GM19328 (cell line): ENCODE results near the gene ANKRD44.

Experiments used
- ATAC-seq: cut with Tn5 transposase; IDR thresholded peaks from one replicate; pipeline ENCODE4 v1.9.1; 2021; ENCODE audit warnings: mild to moderate bottlenecking, moderate library complexity; ENCODE audit not compliant: unreplicated experiment

The ANKRD44 gene

DNA sequence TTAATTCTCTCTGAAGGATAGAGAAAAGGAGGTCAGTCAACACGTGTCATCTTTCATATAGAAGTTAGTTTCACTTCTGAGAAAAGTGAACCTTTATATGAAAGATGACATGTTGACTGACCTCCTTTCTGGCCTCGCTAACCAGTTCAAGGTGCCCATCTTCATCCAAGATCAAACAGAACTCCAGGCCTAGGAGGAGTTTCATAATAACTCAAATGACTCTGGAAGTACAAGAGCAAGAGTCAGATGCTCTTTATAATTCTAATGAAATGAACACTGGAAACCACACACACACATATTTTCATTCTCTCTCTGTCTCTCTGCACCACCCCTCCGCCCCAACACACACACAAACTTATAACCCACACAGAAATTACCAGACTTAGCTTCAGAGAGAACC lies 16.3 kb downstream of the ANKRD44 start:
- ATAC-seq, result no peak

DNA sequence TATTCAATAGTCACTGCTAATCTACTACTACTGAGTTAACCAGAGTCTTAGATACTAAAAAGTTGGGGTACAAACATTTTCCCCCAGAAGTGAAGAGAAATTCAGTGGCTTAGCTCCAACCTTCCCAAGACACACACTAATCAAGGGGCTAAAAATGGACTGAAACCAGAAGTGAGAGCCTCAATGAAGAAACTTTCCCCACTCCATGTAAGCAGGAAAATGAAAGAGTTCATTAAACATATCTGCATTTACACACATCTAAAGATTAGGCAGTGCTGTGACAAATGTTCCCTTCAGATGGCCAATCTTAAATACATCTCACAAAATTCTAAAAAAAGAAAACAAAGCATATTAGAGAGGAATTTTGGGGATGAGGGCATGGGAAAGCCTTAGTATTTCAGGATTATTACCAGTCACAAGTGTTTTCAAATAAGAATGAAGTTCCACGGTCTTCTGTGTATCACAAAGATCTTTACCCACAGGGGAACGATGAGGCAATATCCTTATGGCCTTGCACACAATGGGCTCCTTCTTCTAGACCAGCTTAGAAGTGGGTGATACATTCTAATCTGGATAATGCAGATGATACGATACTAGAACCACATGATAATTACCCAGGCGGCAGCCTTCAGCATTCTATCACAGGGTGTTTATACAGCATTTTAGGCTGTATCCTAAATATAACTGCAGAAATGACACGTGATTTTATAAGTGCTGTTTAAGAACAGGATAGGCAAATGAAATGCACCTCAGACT lies 17.1 kb downstream of the ANKRD44 start:
- no peak for ATAC-seq

DNA sequence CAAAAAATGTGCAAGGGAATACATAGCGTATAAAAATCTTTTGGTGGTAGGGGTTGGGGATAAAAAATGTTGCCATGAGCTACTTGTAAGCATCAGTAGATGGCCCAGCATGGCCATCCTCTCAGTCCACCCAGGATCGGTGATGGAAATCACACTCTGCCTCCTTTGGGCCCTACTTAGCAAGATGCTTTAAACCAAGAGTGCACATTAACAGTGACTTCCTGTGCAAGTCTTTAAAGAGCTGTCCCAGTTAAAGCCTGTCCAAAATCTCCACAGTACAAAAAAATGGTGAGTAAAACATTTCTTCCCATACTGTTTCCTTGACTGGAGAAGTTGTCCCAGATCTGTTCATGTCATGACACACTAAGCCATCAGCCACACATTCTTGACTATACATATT lies 18.0 kb downstream of the ANKRD44 start:
- no peak for ATAC-seq

DNA sequence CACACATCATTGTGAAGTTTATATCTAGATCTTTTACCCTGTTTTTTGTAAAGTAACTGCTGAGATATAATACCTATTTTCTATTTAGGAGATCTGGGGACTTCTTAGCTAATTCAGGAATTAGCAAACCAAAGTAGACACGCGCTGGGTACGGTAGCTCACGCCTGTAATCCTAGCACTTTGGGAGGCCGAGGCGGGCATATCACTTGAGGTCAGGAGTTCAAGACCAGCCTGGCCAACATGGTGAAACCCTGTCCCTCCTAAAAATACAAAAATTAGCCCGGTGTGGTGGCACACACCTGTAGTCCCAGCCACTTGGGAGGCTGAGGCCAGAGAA lies 23.0 kb downstream of the ANKRD44 start:
- ATAC-seq, result peak; percentile 23

DNA sequence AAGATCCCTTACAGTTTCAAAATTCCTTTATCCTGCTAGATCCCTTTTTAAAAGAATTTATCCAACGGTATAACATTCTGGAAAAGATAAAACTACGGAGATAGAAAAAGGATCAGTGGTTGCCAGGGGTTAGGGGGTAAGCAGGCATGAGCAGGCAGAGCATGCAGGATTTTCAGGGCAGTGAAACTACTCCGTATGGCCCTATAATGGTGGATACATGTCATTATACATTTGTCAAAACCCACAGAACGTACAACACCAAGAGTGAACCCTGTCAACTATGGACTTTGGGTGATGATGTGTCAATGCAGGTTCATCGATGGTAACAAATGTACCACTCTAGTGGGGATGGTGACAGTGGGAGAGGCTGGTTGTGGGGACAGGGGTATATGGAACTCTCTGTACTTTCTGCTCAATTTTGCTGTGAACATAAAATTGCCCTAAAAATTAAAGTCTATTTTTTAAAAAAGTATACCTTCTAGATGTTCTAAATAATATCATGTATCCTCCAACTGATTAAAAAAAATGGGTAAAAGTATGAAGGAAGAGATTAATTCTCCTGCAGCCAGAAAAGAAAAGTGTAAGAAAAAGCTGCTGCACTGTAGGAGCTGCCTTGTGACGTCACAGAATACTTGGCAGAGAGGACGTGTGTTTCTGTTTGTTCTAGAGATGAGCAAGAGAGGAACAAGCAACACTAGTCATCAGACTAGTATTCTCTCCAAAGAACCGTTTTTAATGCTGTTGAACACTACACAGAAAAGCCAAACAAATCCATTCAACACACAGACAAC lies 23.6 kb downstream of the ANKRD44 start:
- ATAC-seq, result peak; percentile 88

DNA sequence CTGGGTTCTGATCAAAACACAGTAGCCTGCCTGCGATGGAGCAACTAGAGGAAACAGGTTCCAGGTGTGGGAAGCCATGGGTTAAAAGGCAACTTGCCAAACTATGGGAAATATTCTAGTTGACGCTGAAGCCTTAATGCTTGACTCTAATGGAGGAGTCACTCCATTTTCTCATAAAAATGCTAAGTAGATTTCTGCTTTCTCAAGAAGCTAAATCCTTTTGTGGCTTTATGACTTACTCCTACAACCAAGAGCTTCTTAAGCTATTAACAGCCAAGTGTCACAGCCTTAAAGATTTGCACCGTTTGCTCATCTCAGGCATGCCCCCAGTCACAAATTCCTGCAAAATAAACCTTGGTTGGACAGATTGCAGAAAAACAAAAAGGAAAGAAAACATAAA lies 25.2 kb downstream of the ANKRD44 start:
- ATAC-seq, result no peak

DNA sequence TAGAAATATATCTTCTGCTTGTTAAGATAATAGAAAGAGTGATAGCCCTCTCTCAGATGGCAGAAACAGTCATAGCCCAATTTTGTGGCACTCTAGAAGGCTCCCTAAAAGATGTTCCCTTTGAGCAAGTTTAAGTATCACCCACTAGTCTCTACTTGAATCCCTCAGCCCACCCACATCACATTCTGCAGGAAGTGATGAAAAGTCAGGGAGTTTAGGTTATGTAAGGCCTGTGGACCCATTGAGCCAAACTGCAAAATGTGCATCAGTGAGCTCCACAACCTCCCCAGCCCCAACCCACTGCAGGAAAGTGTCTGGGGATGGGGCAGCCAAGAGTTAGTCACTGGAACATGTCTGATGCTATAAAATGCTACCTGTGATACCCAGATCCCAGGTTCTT lies 25.6 kb downstream of the ANKRD44 start:
- ATAC-seq, result no peak

DNA sequence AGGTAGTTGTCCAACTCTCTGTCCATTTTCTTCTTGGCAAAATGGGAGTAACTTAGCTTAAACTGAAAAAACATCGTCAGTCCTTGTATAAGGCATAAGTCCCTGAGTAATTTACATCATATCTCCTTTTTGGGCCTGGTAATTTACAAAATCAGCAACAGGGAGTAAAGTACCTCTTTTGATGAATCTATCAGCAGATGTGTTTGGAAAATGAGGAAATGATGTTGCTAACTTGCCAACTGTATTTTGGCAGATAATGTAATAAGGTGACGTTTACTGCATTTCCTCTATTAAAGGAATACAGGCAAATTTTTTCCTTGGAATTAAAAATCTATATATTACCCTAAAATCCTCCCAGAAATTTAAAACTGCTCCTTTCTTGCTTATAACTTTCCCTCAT lies 29.2 kb downstream of the ANKRD44 start:
- ATAC-seq, result no peak

DNA sequence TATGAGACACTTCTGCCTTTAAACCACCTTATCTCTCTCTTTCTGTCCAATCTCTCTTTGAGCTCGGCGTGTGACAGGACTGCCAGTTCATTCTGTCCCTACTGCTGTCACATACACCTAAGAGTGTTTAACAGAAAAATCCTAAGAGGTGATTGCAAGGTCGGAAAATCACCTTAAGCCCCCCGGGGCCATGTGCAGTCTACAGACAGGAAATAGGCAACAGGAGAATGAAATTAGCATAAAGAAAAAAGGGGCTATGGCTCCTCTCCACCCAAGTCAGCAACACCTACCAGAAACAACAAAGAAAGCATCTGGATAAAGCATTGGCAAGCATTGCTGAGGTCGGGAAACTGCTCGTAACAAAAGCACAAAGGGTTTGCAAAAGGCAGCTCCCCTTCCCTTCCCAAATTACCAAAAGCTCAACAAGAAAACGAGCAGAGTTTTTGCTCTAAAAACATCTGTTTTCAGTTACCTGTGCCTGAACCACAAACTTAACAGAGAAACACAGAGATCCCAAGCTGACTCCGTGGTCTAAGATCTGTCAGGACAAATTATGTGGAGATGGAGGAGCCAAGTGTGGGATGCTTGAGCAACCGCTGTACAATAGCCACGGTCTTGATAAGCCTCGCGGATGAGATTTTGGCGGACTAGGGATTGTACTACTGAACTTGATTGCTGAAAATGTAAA lies 30.4 kb downstream of the ANKRD44 start:
- ATAC-seq, result no peak

DNA sequence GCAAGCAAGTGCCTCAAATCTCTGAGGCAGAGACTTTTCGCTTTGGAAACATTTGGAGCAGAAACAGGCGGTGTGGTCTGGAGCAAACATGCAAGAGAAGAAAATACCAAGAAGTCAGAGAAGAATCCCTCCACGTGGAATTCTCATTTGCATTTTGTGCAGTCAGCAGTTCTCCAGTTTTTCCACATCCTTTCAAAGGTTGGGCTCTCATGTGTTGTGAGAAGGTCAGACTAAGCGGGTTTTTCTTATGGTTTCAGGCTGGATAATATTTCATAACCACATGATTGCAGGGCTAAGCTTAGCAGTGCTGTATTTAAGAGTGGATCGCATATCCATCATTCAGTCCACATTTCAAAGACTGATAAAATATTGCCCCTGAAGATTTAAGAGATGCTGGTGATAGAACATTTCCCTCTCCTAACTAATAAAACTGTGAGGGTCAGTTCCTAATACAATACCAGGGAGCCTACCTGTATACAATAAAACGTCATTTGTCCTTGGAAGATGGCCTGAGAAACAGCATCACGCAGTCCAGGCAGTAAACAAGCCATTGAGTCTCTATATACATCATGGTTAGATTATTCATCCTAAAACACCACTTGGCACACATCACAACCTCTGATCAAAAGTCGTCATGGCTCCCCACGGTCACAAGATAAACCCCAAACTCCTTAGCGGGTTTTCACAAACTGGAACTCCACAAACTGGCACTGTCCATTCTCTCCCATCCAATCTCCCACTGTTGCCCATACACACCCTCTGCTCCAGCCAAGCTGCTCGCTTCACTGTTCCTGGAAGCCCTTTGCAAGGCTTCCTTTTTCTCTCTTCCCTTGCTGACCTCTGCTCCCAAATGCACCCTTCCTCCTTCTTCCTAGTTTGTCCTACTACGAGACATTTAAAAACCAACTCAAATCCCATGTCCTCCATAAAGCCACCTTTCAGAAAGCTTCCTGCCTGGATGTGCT lies 31.5 kb downstream of the ANKRD44 start:
- no peak for ATAC-seq

DNA sequence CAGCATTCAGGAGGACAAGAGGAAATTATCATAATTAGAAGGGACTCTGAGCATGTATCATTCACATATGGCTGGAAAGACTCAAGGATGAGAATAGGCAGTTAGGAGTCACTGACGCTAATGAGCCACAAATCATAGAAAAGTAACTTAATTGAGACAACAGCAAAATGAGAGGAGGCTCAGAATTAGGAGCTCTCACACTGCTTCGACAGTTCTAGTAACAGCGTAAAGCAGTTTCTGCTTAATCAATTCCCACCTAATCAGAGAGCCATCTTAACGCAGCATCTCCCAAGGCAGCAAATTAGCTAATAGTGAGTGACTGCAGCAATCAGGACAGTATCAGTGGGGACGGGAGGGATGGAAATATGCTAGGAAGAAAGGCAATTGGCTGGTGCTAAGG lies 32.8 kb downstream of the ANKRD44 start:
- no peak for ATAC-seq

DNA sequence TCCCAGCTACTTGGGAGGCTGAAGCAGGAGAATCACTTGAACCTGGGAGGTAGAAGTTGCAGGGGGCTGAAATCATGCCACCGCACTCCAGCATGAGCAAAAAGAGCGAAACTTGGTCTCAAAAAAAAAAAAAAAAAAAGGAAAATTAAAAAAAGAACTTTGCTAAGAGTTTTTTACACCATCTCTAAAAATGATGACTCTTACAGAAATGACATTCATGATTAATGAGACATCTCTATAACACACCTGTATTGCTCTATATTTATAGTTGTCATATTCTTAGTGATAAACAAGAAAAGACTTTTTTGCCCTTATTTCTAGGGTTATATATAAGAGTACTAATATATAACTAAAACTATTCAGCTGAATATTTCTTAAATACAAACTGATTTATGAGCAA lies 34.4 kb downstream of the ANKRD44 start:
- ATAC-seq, result no peak

DNA sequence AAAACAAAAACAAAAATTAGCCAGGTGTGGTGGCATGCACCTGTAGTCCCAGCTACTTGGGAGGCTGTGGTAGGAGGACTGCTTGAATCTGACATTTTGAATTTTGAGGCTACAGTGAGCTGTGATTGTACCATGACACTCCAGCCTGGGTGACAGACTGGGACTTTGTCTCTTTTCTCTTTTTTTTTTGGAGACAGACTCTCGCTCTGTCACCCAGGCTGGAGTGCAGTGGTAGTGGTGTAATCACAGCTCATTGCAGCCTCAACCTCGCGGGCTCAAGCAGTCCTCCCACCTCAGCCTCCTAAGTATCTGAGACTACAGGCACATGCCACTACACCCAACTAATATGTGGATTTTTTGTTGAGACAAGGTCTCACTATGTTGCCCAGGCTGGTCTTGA lies 35.6 kb downstream of the ANKRD44 start:
- no peak for ATAC-seq

DNA sequence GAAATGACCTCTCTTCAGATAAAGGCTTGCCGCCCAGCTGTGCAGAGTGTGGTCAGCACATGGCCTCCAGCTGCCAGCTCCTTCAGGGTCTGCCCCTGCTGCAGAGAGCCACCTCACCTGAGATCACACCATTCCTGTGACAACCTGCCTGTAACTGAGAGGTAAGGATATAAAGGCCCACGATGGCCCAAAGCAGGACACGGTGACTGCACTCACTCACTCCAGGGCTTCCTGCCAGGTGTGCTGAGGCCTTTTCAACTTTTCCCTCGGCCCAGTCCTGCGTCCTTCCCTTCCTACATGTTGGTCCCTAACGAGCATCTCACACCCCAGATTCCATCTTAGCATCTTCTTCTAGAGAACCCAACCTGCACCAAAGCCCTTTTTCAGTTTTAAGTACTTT lies 36.2 kb downstream of the ANKRD44 start:
- ATAC-seq, result no peak

DNA sequence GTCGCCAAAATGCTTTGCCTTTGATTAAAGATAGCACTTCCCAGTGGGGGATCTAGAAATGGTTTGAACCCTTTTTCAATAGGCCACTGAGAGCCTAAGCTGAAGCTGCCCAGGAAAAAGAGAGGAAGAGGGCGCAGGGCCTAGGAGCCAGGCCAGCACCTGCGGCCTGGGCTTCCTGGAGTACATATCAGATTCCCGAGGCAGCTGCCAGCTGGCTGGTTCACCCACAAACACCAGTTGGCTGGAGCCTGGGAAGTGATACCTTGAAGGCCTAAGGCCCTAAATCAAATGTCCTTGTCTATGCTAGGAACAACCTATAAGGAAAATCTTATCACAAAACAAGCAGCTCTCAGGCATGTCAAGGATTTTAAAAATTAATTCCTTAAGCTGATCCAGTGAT lies 37.1 kb downstream of the ANKRD44 start:
- no peak for ATAC-seq

DNA sequence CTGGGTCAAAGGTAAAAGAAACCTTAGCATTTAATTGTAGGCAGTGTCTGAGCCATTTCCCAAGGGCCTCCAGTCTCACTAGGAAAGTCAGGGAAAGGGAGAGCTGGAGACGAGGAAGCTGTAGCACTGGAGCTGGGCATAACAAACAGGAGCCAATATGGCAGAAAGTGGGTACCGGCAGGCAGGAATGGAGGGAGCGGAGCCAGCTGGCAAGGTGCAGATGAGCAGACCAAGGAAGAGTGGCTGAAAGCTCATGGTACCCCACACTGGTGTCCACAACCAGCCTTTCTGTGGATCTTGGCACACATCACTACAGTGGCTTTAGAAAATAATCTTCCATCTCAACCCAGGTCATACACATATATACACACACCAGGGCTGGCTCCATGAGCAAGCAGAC lies 40.0 kb downstream of the ANKRD44 start:
- ATAC-seq, result no peak

DNA sequence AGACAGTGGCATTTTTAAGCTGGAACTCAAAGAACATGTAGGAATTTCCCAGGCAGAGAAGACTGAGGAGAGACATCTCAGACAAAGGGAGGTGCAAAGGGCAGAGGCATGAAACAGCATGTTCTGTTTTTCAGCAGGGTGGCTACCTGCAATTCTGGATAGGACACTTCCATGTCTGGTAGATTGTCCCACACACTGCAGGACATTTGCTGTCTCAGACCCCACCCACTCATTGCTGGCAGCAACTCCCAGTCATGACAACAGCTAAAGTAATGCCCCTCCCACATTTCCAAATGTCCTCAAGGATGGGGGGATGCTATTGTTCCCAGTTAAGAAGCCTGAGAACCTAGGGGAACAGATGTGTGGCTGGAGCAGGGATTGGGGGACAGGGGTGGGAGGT lies 40.8 kb downstream of the ANKRD44 start:
- ATAC-seq, result no peak

DNA sequence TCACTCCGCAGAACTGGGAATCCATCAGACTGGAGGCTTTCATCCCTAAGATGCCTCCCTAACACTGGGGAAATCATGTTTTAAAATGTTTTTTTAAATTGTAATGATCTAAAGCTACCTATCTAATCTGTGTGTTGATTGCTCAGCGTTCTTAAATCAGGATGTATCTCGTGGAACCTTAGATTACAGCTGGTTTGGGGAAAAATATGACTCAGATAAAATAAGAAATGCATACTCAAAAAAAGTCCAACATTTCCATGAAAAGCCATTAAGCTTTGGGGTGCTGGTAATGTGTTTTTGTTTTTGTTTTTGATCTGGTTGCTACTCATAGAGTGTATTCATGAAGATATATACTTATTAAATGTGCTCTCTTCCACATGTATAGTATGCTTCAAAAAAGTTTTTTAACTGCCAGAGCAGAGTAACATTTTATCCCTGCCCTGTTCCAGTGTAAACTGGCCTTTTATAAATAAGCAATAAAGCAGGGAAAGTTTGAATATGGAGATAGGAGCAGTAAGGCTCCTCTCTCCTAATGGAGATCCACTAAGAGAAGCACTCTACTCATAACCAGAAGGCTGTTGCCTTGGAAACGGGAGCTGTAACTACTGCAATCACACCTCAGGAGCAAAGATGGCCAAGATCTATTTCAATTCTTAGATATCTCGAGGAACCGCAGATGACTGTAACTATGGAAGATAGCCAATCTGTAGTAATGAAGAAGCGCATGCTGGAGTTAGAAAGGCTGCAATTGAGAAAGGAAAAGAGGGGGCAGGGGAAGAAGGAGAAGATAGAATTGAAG lies 41.6 kb downstream of the ANKRD44 start:
- ATAC-seq, result peak; percentile 43

DNA sequence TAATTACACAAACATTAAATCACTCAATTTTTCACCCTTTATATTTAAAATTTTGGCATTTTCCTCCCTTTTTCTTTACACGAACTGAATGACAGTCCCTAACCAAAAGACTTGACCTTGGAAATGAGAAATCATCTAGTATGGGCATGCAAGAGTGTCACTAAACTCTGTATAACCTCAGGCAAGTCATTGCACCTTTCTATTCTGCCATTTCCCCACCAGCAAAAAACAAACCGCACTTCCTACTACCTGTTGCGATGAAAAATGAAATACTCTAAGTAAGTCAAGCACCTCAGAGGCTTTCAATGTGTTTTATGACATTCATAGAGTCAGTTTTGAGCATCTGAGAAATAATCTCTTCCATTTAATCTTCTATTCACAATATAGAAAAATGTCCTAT lies 44.1 kb downstream of the ANKRD44 start:
- no peak for ATAC-seq

DNA sequence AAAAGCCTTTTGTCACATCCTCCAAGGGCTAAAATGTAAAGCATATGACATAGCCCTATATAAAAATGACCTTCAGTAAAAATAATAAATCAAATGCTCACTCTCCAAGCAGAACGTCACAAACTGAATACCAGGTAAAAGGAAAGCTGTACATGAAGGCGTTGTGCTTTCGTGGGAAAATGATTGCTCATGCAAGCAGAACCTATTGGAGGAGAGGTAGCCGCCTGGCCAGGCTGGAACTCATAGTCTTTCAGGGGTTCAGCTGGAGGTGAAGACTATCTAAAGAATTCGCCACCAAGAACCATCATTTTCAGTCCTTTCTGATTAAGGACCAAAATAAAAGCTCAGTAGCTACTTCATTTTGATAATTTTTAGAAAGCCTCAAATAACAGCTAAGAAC lies 44.7 kb downstream of the ANKRD44 start:
- no peak for ATAC-seq
